ENCODE results near the gene RPL18A. TPM values are rescaled to one million over a fixed set of nuclear protein-coding genes. Genes with fewer than 3 reads are reported as not detected.

RPL18A gene
- total and polyA plus RNA-seq, 2 of the 13 experiments (the other 11 are each of a cell fraction or from before 2014, with no cell fraction given) = 1,471 to 2,004 TPM

- TF ChIP-seq JDP2 (CRISPR knock-in tag; IDR thresholded peaks at IDR 0.05; ENCODE audit: borderline replicate concordance) (no peak), ZNF318 (CRISPR knock-in tag; IDR thresholded peaks at IDR 0.05) (no peak), FOSL2 (CRISPR knock-in tag; IDR thresholded peaks at IDR 0.05) (no peak), ZBTB8A (CRISPR knock-in tag; IDR thresholded peaks at IDR 0.05; ENCODE audit: borderline replicate concordance, low read depth) (no peak), CERS6 (CRISPR knock-in tag; IDR thresholded peaks at IDR 0.05) (no peak), JUNB (CRISPR knock-in tag; IDR thresholded peaks at IDR 0.05; ENCODE audit: borderline replicate concordance) (no peak), ATF5 (CRISPR knock-in tag; IDR thresholded peaks at IDR 0.05; ENCODE audit: low read depth) (no peak), ZNF224 (CRISPR knock-in tag; IDR thresholded peaks at IDR 0.05) (no peak), ZNF816 (CRISPR knock-in tag; IDR thresholded peaks at IDR 0.05; ENCODE audit: borderline replicate concordance) (no peak), KLF16 (CRISPR knock-in tag; IDR thresholded peaks at IDR 0.05) (no peak), HOXA7 (CRISPR knock-in tag; IDR thresholded peaks at IDR 0.05) (no peak), GFI1 (CRISPR knock-in tag; IDR thresholded peaks at IDR 0.05; ENCODE audit: borderline replicate concordance) (no peak), ELF3 (CRISPR knock-in tag; IDR thresholded peaks at IDR 0.05) (peak; percentile 56; the same call in 1 of the 2 replicates)
- TF ChIP-seq, protein P1, sequence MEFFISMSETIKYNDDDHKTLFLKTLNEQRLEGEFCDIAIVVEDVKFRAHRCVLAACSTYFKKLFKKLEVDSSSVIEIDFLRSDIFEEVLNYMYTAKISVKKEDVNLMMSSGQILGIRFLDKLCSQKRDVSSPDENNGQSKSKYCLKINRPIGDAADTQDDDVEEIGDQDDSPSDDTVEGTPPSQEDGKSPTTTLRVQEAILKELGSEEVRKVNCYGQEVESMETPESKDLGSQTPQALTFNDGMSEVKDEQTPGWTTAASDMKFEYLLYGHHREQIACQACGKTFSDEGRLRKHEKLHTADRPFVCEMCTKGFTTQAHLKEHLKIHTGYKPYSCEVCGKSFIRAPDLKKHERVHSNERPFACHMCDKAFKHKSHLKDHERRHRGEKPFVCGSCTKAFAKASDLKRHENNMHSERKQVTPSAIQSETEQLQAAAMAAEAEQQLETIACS (CRISPR knock-in tag; IDR thresholded peaks at IDR 0.05) = no peak
- TF ChIP-seq, protein P2, sequence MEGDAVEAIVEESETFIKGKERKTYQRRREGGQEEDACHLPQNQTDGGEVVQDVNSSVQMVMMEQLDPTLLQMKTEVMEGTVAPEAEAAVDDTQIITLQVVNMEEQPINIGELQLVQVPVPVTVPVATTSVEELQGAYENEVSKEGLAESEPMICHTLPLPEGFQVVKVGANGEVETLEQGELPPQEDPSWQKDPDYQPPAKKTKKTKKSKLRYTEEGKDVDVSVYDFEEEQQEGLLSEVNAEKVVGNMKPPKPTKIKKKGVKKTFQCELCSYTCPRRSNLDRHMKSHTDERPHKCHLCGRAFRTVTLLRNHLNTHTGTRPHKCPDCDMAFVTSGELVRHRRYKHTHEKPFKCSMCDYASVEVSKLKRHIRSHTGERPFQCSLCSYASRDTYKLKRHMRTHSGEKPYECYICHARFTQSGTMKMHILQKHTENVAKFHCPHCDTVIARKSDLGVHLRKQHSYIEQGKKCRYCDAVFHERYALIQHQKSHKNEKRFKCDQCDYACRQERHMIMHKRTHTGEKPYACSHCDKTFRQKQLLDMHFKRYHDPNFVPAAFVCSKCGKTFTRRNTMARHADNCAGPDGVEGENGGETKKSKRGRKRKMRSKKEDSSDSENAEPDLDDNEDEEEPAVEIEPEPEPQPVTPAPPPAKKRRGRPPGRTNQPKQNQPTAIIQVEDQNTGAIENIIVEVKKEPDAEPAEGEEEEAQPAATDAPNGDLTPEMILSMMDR (CRISPR knock-in tag; IDR thresholded peaks at IDR 0.05) = peak; percentile 16; the same call in 1 of the 2 replicates
Observed at GRCh38 chr19:17847538-17848366, 12.0 kb upstream of the RPL18A start, which contains the start of gene JAK3 (continued).

Data from HepG2 (cell line).